ENCODE results near the gene E2F6.

GRCh38 chr2:11480406-11480805 lies 14.4 kb upstream of the E2F6 start:
- TF ChIP-seq JUN (CRISPR knock-in tag; IDR thresholded peaks at IDR 0.05) (no peak), TCF12 (IDR thresholded peaks at IDR 0.05) (no peak), TCF12 (CRISPR knock-in tag; IDR thresholded peaks at IDR 0.05) (no peak), FOXM1 (CRISPR knock-in tag; IDR thresholded peaks at IDR 0.05) (no peak), SMAD1 (CRISPR knock-in tag; IDR thresholded peaks at IDR 0.05; ENCODE audit: borderline replicate concordance, low read depth) (no peak), ZNF282 (IDR thresholded peaks at IDR 0.05; ENCODE audit: partially characterized antibody) (no peak), ZFX (CRISPR knock-in tag; IDR thresholded peaks at IDR 0.05; ENCODE audit: low read depth) (no peak), POLR2AphosphoS5 (IDR thresholded peaks at IDR 0.05; ENCODE audit: low read depth, low read length) (no peak), ZNF576 (CRISPR knock-in tag; IDR thresholded peaks at IDR 0.05) (no peak), TCF7 (IDR thresholded peaks at IDR 0.05; ENCODE audit: low read depth) (no peak), ZNF24 (IDR thresholded peaks at IDR 0.05) (no peak), TBL1XR1 (IDR thresholded peaks at IDR 0.05; ENCODE audit: borderline replicate concordance, low read length, partially characterized antibody) (no peak)

All from HepG2 (cell line).